GM19328 (cell line): Measurements from ENCODE around the gene ZIM2.

Source experiments
- ATAC-seq: cut with Tn5 transposase; IDR thresholded peaks from one replicate; pipeline ENCODE4 v1.9.1; 2021; ENCODE audit warnings: mild to moderate bottlenecking, moderate library complexity; ENCODE audit not compliant: unreplicated experiment

ZIM2 gene

DNA sequence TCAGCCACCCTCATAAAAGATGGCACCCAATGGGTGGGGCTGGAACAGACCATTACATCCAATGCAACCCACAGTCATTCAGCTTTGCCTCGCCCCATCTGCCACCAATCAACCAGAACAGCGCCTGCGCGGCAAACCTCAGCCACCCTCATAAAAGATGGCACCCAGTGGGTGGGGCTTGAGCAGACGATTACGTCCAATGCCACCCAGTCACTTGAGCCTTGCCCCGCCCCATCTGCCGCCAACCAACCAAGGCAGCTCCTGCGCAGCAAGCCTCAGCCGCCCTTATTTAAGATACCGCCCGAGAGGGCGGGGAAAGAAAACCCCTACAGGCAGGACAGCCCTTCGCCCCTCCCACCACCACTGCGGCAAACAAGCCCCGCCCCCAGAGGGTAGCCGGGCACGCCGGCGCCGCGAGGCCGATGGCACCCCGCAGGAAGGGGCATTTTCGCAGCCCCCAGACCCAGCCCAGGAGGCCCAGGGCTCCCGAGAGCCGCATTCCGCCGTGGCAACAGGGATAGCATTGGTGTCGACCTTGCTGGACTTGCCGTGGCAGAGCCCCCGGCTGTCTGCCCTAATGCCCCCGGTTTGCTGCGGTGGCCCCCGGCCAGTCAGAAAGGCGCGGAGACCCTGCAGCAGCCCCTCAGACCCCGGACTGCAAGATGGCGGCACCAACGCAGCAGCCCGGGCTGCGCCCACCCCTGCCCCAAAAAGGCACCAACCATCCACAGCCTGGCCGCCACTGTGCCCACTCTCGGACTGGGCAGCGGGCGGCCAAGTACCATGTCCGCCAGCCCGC is 675 bp downstream of the ZIM2 start:
- ATAC-seq: no peak

DNA sequence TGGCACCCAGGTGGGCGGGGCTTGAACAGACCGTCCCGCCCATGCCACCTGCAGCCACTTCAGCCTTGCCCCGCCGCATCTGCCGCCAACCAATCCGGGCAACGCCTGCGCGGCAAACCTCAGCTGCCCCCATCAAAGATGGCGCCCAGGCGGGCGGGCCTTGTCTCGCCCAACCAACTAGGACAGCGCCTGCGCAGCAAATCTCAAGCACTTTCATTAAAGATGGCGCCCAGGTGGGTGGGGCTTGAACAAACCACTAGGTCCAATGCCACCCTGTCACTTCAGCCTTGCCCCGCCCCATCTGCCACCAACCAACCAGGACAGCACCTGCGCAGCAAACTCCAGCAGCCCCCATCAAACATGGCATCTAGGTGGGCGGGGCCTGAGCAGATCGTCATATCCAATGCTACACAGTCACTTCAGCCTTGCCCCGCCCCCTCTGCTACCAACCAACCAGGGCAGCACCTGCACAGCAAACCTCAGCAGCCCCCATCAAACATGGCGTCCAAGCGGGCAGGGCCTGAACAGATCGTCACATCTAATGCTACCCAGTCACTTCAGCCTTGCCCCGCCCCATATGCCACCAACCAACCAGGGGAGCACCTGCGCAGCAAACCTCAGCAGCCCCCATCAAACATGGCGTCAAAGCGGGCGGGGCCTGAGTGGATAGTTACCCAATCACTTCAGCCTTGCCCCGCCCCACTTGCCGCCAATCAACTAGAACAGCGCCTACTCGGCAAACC is 1.4 kb downstream of the ZIM2 start:
- ATAC-seq: no peak

DNA sequence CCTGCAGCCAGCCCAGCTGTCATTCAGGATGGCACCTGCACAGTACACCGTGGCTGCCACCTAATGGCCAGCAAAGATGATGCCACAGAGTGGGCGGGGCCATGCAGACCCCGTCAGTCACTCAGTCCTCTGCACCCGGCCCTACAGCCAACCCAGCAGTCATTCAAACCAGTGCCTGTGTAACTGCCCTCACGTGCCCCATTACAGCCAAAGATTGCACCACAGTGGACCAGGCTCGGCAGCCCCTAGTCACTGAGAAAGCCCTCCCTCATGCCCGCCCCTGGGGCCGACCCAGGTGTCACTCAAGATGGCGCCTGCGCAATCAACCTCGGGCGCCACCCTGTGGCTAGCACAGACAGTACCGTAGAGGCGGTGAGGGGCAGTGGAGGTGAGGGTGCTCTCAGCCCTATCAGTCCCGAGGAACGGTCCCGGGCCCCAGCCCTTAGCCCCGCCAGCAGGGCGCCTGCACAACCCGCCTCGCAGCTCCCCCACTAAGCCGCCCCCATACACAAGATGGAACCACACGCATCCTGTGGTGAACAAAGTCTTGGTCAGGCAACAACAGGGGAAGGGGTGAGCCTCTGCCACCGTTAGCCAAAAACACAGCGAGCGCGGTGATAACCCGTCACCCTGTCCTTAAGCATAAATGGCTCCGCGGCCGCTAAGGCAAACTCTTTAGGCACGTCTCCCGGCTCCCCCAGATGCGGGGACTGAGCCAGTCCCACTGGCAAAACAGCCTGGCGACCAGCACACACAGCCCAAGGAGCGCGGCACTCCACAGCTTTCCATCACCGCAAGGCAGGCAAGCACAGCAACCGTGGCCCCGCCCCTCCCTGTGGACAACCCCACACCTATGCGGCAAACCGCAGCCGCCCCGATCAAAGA is 2.3 kb downstream of the ZIM2 start:
- no peak for ATAC-seq

DNA sequence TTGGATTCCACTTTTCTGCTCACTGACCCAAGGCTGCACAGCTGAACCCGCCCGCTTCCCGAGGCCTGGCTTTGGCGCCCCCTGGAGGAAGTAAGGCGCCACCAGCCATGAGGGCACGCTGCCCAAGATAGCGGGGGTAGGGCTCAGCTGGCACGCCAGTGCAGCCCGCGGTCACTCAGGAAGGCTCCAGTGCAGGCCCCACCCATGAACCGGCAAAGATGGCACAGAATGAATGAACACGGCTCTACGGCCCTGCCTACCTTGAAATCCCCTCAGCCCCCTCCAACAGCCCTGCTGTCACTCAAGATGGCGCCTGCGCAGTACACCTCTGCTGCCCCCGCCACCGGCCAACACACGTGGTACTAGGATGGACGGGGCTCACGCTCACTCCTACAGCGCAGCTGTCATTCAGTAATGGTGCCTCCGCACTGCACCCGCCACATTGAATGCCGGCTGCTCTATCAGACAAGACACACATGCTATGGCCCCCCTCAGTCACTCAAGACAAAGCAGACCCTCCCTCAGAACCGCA is 3.0 kb downstream of the ZIM2 start:
- ATAC-seq: no peak

DNA sequence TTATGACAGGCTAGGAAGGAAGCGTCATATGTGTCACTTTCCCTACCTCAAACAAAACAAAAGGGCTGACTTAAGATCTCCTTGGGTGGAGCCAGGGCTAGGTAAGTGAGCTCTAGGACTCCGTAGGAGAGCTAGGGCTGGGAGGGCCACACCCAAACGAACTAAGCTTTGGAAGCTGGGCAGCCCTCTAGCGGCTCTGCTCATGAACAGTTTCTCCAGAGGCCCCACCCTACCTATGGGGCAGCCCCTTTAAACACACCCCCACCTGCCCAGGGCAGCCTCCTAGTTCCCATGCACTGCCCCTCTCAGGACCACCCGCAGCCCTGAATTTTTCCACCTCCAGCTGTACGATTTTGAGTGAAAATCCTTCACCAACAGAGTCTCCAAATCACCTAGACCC is 3.5 kb downstream of the ZIM2 start:
- ATAC-seq: no peak

DNA sequence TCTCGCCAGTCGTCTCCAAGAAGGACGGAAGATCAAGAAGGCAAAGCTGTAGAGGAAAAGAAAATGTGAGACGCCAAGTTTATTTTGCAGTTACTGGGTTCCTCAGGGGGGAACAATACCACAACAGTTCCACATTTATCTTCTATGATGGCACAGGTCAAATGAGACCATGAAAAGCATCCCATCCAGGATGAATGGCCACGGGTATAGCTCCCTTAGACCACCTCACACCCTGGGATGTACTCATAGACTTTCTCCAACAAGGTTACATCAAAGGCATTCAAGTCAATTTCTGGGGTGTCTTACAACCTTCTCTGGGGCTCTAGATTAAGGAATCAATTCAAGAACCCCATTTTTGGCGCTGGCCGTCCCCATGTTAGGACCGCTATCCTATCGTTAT is 4.5 kb downstream of the ZIM2 start:
- ATAC-seq: no peak

DNA sequence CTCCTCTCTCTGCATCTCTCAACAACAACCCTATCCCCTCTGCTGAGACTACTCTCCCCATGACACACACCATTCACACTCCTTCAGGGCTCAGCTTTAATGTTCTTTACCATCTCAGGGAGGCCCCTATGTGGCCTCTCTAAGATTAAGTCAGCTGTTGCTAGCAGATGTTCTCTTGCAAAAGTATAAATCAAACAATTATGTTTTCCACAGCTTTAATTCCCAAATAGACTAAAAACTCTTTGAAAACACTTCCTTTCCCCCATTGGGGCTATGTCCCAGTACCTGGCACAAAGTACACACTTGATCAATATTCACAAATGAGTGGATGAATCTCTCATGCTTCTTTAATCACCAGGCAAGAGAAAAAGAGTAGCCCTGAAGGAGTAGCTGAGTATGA is 5.1 kb downstream of the ZIM2 start:
- ATAC-seq: no peak

DNA sequence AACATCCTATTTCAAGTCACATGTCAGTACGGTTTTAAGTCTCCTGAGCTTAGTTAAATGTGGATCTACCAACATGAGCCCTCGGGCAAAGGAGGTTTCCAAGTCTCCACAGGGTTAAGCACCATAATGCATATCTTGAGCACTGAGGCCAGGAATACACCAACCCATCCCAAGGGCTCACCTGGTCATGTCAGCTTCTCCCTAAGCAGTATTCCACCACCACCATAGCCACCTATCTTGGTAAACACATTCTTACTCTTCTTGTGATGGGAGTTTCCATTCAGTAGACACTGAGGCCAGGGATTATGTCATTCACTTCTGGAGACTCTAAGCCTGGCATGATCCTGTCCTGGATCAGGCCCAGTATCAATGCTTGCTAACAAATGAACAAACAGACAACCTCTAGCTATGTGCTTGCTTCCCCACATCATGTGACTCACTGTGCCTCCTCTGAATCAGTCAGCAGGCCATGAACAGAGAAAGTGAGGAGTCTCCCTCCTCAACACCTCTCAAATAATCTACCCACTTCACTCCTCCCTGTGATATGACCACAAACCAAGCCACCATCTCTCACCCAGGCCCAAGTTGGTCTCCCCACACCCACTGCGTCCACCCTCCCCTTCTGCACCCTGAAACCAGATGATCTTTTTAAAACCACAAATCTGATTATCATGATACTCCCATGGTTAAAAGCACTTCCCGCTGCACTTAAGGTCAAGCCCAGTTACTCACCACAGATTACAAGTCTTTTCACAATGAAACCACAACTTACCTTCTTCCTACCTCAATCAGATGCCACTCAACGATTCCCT is 5.8 kb downstream of the ZIM2 start:
- ATAC-seq: no peak

DNA sequence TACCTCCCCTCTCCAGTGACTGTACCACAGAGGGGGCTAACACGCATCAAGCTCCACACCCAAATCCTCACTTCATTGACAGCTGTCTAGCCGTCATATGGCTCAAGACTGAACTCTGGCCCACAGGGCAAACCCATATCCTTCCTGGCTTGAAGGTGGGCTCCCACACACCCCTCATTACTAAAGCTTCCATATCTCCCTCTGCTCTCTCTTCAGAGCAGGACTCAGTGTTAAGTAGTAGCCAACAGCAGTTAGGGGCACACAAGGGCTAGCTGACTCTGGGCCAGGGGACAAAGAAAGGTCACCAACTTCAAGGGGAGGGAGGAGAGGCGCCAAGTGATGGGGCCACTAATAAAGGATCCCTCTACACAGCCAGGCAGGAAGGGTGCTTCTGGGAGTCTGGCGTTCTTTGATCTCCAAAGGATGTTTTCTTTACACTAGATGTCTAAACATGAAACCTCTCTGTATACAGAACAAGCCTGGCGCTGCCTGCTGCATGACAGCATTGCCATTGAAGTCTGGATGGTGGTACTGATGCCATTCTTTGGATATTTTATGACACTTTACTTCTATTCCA is 8.1 kb downstream of the ZIM2 start:
- no peak for ATAC-seq

DNA sequence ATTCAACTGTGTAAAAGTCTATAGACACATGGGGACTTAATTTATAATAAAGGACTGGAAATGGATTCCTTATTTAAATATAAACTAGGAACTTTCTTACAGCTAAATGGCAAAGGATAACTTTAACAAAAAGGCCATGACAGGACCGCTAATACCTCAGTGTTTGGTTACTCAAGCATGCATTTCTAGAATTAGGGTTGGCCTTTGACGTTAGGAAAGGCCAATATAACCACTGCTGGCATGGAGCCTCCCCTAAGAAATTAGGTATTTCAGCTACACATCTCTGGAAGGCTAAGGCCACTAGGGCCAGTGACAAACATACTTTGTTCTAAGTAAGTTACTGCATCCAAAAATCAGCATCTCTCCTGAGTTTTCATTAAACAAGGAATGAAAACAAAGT is 9.3 kb downstream of the ZIM2 start:
- ATAC-seq: no peak

DNA sequence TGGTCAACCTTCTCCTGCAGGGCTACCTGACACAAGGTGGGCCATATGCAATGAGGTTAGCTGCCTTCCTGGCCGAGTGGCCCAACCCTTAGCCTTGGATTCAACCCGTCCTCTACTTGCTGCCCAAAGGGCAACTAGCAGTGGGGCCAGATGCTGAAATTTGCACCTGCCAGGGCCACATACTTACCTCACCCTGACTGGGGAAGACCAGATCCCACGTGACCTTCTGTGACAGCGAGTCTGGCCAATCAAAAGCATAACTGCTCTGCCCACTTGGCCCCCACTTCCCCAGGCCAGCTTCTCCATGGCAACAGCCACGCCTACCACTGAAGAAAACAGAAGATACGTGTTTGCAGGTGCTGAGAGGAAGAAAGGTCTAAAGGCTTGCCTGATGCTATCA is 10.9 kb downstream of the ZIM2 start:
- ATAC-seq: no peak

DNA sequence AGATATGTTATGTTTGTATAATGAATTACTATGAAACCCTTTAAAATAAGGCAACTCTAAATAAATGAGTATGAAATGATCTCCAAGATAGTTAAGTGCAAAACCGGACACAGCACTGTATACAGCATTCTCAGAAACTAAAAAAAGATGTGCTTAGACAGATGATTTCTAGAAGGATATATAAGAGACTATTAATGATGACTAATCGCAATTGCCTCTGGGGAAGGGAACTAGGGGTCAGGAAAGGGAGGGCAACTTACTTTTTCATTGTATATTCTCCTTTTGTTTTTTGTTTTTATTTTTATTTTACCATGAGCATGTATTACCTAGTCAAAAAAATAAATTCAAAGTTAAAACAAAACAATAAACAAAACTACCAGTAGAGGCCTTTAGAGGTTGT is 12.8 kb downstream of the ZIM2 start:
- no peak for ATAC-seq

DNA sequence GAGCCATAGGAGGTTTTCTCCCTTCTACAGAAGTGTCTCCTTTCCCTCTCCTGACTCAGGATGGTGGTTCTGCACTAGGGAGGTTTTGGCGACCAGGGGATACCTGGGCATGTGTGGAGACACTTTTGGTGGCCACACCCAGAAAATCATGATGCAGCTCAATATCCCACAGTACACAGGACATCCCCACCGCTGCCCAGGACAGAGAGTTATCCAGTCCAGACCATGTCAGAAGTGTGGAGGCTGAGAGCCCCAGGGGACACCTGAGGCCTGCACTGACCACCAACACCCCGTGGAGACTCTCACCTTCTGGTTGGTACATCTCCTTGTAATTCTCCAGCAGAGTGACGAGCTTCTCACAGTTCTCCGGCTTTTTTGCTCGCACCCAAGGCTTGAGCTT is 16.6 kb downstream of the ZIM2 start:
- ATAC-seq: no peak

DNA sequence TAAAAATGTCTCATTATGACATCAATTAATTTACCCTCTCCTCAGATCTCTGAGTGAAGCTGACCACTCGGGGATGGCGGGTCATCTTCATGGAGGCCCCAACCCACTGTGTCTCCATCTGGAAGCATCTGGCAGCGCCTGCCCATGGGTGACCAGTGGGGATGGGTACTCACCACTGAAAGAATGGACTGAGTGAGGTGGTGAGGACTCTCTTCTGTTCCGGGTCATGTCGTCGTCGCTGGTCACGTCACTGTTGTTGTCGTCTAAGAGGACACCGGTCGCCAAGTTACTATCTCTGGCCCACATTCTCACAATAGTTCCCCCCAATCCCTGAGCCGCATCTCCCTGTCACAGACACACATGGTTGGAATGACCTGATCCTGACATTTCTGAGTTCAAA is 17.1 kb downstream of the ZIM2 start:
- no peak for ATAC-seq

DNA sequence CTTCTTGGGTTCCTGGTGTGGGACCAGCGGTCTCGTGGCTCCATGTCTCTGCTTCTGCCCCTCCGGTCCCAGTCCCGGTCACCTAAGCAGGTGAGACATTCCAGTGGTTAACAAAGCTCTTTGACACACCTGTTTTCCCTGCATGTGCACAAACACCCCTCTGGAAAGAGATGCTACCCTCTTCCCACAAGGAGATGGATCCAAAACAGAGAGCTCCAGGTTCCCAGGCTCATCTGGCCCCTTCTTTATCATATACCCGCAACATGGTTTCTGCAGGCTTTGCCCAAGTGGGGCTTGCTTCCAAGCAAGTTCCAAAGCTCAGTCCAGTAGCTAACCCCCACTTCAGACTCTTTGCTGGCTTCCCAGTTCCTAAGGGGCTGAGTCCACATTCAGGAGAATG is 17.8 kb downstream of the ZIM2 start:
- no peak for ATAC-seq

DNA sequence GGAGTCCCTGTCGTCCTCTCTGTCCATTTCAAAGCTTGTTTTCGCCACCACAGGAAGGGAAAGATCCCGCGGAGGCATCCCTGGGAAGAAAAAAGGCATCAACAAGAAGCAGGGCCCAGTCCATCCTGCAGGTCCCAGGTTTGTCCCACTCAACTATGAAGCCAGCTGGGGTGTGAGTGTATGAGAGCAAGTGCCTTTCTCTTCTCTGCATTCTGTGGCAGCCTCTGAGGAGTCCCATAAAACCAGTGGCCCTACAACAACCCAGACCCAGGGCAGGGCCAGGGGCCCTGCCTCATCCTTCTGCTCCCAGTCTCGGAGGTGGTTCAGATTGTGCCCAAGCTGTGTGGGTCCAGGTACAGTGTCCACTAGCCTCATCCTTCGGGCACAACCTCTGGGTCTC is 18.9 kb downstream of the ZIM2 start:
- no peak for ATAC-seq

DNA sequence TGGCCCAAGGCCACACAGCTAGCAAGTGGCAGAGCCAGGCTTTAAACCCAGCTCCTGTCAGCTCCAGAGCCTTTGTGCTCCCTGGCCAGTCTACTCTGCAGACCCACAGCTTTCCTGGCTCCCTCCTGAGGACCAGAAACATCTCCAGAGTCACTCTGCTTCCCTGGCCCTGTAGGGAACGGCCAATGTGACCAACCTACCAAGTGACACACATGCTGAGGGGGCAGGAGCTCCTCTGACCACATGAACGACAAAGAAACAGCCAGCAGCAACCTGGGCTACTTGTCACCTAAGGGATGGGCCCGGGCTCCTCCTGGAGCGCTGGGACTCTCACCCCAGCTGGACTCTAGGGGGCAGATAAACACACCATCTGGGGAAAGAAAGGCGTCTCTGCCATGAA is 19.3 kb downstream of the ZIM2 start:
- no peak for ATAC-seq

DNA sequence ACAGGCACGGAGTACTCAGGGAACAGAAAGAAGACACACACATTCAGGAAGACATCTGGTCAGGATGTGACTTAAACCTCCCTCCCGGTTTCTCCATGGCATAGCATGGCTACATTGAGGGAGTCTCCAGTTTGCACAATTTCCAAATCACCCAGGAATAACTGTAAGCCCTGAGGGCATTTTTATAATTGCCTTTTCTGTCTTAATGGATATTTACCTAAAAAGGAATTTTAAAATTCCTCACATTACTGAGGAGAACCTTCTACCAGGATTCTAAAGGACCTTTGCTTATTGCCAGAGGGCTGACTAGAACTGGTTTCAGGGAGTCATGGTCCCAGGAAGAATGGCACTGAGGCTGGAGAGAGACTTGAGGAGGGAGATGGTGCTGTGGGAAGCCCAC is 21.4 kb downstream of the ZIM2 start:
- no peak for ATAC-seq

DNA sequence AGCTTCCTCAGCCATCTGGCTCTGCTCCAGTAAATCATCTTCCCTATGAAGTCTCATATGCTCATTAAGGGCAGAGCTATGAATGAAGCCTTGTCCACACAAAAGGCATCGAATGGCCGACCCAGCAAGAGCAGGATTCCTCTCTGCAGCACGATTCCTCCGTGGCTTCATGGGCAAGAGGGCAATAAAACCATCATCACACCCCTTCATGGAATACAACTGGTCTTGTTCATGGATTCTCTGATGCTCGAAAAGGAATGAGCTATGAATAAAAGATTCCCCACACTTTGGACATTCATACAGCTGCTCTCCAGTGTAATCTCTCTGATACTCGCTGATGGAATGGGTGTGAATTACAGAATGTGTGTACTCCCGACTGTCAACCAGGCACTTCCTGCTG is 25.9 kb downstream of the ZIM2 start:
- ATAC-seq: no peak

DNA sequence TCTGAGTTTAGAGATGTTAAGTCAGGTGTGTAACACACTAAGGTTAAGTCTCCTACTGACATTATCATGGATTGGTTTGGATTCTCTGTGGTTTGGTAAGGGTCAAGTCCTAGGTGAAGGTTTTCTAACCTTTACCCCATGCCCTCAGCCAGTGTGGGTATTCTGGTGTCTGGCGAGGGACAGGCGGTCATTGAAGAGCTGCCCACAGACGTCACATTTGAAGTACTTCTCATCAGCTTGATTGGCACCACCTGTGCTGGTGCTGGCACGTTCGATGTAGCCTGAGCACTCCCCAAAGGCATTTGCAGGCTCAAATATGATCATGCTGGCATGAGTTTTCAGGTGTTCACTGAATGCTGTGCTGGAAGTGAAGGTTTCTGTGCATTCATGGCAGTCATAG is 27.0 kb downstream of the ZIM2 start:
- no peak for ATAC-seq
